Heart left ventricle (tissue), 13 donors: ENCODE measurements around the gene SPATA6.

Source experiments
- POLR2A ChIP-seq, 2 donors: fragments of 450-650 bp; IDR thresholded peaks; one replicate each; pipeline ENCODE4 v1.6.1; 2017; ENCODE audit warnings: antibody characterized with exemption in 2 of 2, mild to moderate bottlenecking in 2 of 2, moderate library complexity in 2 of 2
- TF ChIP-seq, protein P1 (sequence below), 12 donors: fragments of 200-600 bp; sonication (generic) in 4 of 12; IDR thresholded peaks; one replicate each; pipeline versions ENCODE4 v1.5.0 to v1.8.0; 2018 to 2022; ENCODE audit warnings: antibody characterized with exemption in 12 of 12, mild to moderate bottlenecking in 5 of 12
- donor health status: ischemic (EF 13 %, LVEDD 7.1; RV severe dilation, severe dysfunction).
- donor health status: DM: no; HTN: yes; CAD: no.
- donor health status: DM: no; HTN: no; CAD: no.
- donor health status: ischemic (EF 25% LVEDD 6.9; RV normal size, moderate dysfunction).
- donor health status: ischemic (EF 25% LVEDD 5.7; RV mildly dilated, moderate dysfunction).
- donor health status: ischemic (EF 35%, LVEDD 5.7; RV mildly dilated, moderate dysfunction).
- donor health status: nonischemic (EF 11% LVEDD 7.7; RV severe dilation, severe dysfunction).
- donor health status: DM: yes; HTN: yes; CAD: no.
- donor health status: PGD.
- donor health status: ischemic (EF 29% LVEDD 5.4; RV normal size, mild dysfunction).
- donor health status: nonischemic (EF 23%, LVEDD 6.1; RV moderate dilation, normal function).

DNA sequence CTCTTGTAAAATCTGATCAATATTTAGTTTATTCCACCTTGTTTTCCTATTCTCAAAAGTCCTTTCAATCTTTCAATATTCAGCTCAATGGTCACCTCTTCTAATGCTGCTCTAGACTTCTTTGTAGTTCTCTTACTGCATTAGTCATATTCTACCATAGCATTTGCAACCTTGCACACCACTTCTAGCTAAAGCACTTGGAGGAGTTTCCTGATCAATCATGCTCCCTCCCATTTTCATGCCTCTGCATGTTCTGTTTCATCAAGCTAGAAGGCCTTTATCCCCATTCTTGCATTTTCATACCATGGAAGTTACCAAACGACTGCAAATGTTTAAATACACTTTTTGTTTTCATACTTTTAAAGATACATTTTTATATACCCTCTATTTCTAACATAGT lies 177.3 kb downstream of the SPATA6 start:
- TF ChIP-seq, protein P1, sequence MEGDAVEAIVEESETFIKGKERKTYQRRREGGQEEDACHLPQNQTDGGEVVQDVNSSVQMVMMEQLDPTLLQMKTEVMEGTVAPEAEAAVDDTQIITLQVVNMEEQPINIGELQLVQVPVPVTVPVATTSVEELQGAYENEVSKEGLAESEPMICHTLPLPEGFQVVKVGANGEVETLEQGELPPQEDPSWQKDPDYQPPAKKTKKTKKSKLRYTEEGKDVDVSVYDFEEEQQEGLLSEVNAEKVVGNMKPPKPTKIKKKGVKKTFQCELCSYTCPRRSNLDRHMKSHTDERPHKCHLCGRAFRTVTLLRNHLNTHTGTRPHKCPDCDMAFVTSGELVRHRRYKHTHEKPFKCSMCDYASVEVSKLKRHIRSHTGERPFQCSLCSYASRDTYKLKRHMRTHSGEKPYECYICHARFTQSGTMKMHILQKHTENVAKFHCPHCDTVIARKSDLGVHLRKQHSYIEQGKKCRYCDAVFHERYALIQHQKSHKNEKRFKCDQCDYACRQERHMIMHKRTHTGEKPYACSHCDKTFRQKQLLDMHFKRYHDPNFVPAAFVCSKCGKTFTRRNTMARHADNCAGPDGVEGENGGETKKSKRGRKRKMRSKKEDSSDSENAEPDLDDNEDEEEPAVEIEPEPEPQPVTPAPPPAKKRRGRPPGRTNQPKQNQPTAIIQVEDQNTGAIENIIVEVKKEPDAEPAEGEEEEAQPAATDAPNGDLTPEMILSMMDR (IDR thresholded peaks at IDR 0.05): no peak
- TF ChIP-seq POLR2A (IDR thresholded peaks at IDR 0.05): no peak
